ENCODE results near the gene ZNF879.

The ZNF879 gene

GRCh38 chr5:179008667-179009066, 14.9 kb upstream of the ZNF879 start:
- no peak overlapping the region for H3K9ac ChIP-seq (ENCODE audit: low read depth, low read length, poor library complexity)
- H3K4me3 ChIP-seq (ENCODE audit: low read length in 2 of 2): no peak overlapping the region
- peaks cover 6 to 12% of the 10 kb centered on the region in 2 donors for H3K9me3 ChIP-seq (replicated peaks in 1 of 2; ENCODE audit: control insufficient read depth in 2 of 2, insufficient read depth in 1 of 2, low read depth in 1 of 2, low read length in 2 of 2)
- no peaks in the 10 kb centered on the region for H3K4me1 ChIP-seq (ENCODE audit: control insufficient read depth in 2 of 2, insufficient read depth in 1 of 2, low read depth in 1 of 2, low read length in 2 of 2)
- no peak for DNase-seq (ENCODE audit: low spot score)
- H2BK12ac ChIP-seq (ENCODE audit: low read length): no peak overlapping the region
- no peaks in the 10 kb centered on the region for H3K36me3 ChIP-seq (replicated peaks in 1 of 2; ENCODE audit: control insufficient read depth in 2 of 2, insufficient read depth in 2 of 2, low read length in 2 of 2)
- no peak overlapping the region for H2AK5ac ChIP-seq (ENCODE audit: low read depth, low read length)
- H3K4me2 ChIP-seq (ENCODE audit: insufficient read depth, low read length, poor library complexity, severe bottlenecking): no peak overlapping the region
- no peak overlapping the region for H2AFZ ChIP-seq (ENCODE audit: low read length)
- H3K27ac ChIP-seq (replicated peaks; ENCODE audit: low read length): no peak overlapping the region
- no peak overlapping the region for H3K4ac ChIP-seq (ENCODE audit: low read length)
- no peak overlapping the region for H3K18ac ChIP-seq (ENCODE audit: low read length)
- no peak overlapping the region for H3K14ac ChIP-seq (ENCODE audit: low read length)
- no peak overlapping the region for H2BK5ac ChIP-seq (ENCODE audit: low read length)
- no peak overlapping the region for H2BK120ac ChIP-seq (ENCODE audit: low read depth, low read length)
- H2BK15ac ChIP-seq (ENCODE audit: low read length): no peak overlapping the region
- H3K79me1 ChIP-seq (ENCODE audit: low read depth, low read length): no peaks in the 10 kb centered on the region
- WGBS, 2 donors (ENCODE audit: extremely low coverage in 2 of 2, insufficient read length in 2 of 2, insufficient replicate concordance in 1 of 2): no CpG with 5 or more reads among the region's 1 CpG
- H3K23ac ChIP-seq (ENCODE audit: low read depth, low read length, poor library complexity): no peak overlapping the region
- no peaks in the 10 kb centered on the region for H3K27me3 ChIP-seq (ENCODE audit: control insufficient read depth in 3 of 3, insufficient read depth in 3 of 3, low read depth in 1 of 3, low read length in 3 of 3)
- H4K91ac ChIP-seq (ENCODE audit: low read depth, low read length, poor library complexity): no peak overlapping the region
- no peak overlapping the region for H4K8ac ChIP-seq (ENCODE audit: low read depth, low read length)

- no peak overlapping the region for H2BK12ac ChIP-seq (ENCODE audit: low read length)
- peaks cover 37 to 81% of the 10 kb centered on the region in 2 donors for H3K9me3 ChIP-seq (replicated peaks in 1 of 2; ENCODE audit: control insufficient read depth in 2 of 2, insufficient read depth in 1 of 2, low read depth in 1 of 2, low read length in 2 of 2)
- no peaks in the 10 kb centered on the region for H3K27me3 ChIP-seq (ENCODE audit: control insufficient read depth in 3 of 3, insufficient read depth in 3 of 3, low read depth in 1 of 3, low read length in 3 of 3)
- no peak for DNase-seq (ENCODE audit: low spot score)
- WGBS, 2 donors (ENCODE audit: extremely low coverage in 2 of 2, insufficient read length in 2 of 2, insufficient replicate concordance in 1 of 2): no CpG with 5 or more reads among the region's 7 CpGs
- H3K9ac ChIP-seq (ENCODE audit: low read depth, low read length, poor library complexity): no peak overlapping the region
- no peak overlapping the region for H3K18ac ChIP-seq (ENCODE audit: low read length)
- H3K27ac ChIP-seq (replicated peaks; ENCODE audit: low read length): no peak overlapping the region
- no peak overlapping the region for H3K4me3 ChIP-seq (ENCODE audit: low read length in 2 of 2)
- H2BK5ac ChIP-seq (ENCODE audit: low read length): no peak overlapping the region
- no peak overlapping the region for H4K8ac ChIP-seq (ENCODE audit: low read depth, low read length)
- peaks cover 20 to 61% of the 10 kb centered on the region in 2 donors for H3K36me3 ChIP-seq (replicated peaks in 1 of 2; ENCODE audit: control insufficient read depth in 2 of 2, insufficient read depth in 2 of 2, low read length in 2 of 2)
- H3K14ac ChIP-seq (ENCODE audit: low read length): no peak overlapping the region
- no peak overlapping the region for H2AK5ac ChIP-seq (ENCODE audit: low read depth, low read length)
- no peak overlapping the region for H3K4ac ChIP-seq (ENCODE audit: low read length)
- no peaks in the 10 kb centered on the region for H3K4me1 ChIP-seq (ENCODE audit: control insufficient read depth in 2 of 2, insufficient read depth in 1 of 2, low read depth in 1 of 2, low read length in 2 of 2)
- H4K91ac ChIP-seq (ENCODE audit: low read depth, low read length, poor library complexity): no peak overlapping the region
- no peak overlapping the region for H3K23ac ChIP-seq (ENCODE audit: low read depth, low read length, poor library complexity)
- no peaks in the 10 kb centered on the region for H3K79me1 ChIP-seq (ENCODE audit: low read depth, low read length)
- H3K4me2 ChIP-seq (ENCODE audit: insufficient read depth, low read length, poor library complexity, severe bottlenecking): no peak overlapping the region
- no peak overlapping the region for H2BK120ac ChIP-seq (ENCODE audit: low read depth, low read length)
- H2AFZ ChIP-seq (ENCODE audit: low read length): no peak overlapping the region
- H2BK15ac ChIP-seq (ENCODE audit: low read length): no peak overlapping the region
Measured at GRCh38 chr5:179033004-179033580, 9.5 kb downstream of the ZNF879 start.

- H3K36me3 ChIP-seq (replicated peaks in 1 of 2; ENCODE audit: control insufficient read depth in 2 of 2, insufficient read depth in 2 of 2, low read length in 2 of 2): no peaks in the 10 kb centered on the region
- no peak overlapping the region for H3K4me2 ChIP-seq (ENCODE audit: insufficient read depth, low read length, poor library complexity, severe bottlenecking)
- no peak overlapping the region for H3K4me3 ChIP-seq (ENCODE audit: low read length in 2 of 2)
- no peaks in the 10 kb centered on the region for H3K27me3 ChIP-seq (ENCODE audit: control insufficient read depth in 3 of 3, insufficient read depth in 3 of 3, low read depth in 1 of 3, low read length in 3 of 3)
- H3K4me1 ChIP-seq (ENCODE audit: control insufficient read depth in 2 of 2, insufficient read depth in 1 of 2, low read depth in 1 of 2, low read length in 2 of 2): no peaks in the 10 kb centered on the region
- no peak overlapping the region for H4K8ac ChIP-seq (ENCODE audit: low read depth, low read length)
- peaks cover 0 to 7% of the 10 kb centered on the region in 2 donors for H3K9me3 ChIP-seq (replicated peaks in 1 of 2; ENCODE audit: control insufficient read depth in 2 of 2, insufficient read depth in 1 of 2, low read depth in 1 of 2, low read length in 2 of 2)
- no peak overlapping the region for H2BK120ac ChIP-seq (ENCODE audit: low read depth, low read length)
- WGBS, 2 donors (ENCODE audit: extremely low coverage in 2 of 2, insufficient read length in 2 of 2, insufficient replicate concordance in 1 of 2): no CpG with 5 or more reads among the region's 2 CpGs
- DNase-seq (ENCODE audit: low spot score): no peak
- H3K4ac ChIP-seq (ENCODE audit: low read length): no peak overlapping the region
- H3K14ac ChIP-seq (ENCODE audit: low read length): no peak overlapping the region
- no peak overlapping the region for H2BK12ac ChIP-seq (ENCODE audit: low read length)
- H4K91ac ChIP-seq (ENCODE audit: low read depth, low read length, poor library complexity): no peak overlapping the region
- H2AFZ ChIP-seq (ENCODE audit: low read length): no peak overlapping the region
- H3K9ac ChIP-seq (ENCODE audit: low read depth, low read length, poor library complexity): no peak overlapping the region
- no peak overlapping the region for H2BK15ac ChIP-seq (ENCODE audit: low read length)
- H2BK5ac ChIP-seq (ENCODE audit: low read length): no peak overlapping the region
- H3K27ac ChIP-seq (replicated peaks; ENCODE audit: low read length): no peak overlapping the region
- no peak overlapping the region for H3K23ac ChIP-seq (ENCODE audit: low read depth, low read length, poor library complexity)
- H3K18ac ChIP-seq (ENCODE audit: low read length): no peak overlapping the region
- no peak overlapping the region for H2AK5ac ChIP-seq (ENCODE audit: low read depth, low read length)
- no peaks in the 10 kb centered on the region for H3K79me1 ChIP-seq (ENCODE audit: low read depth, low read length)
Measured at GRCh38 chr5:179044765-179045164, 21.2 kb downstream of the ZNF879 start.

GRCh38 chr5:179051784-179052183, 28.2 kb downstream of the ZNF879 start:
- no peak overlapping the region for H3K4me2 ChIP-seq (ENCODE audit: insufficient read depth, low read length, poor library complexity, severe bottlenecking)
- no CpG with 5 or more reads among the region's 9 CpGs for WGBS, 2 donors (ENCODE audit: extremely low coverage in 2 of 2, insufficient read length in 2 of 2, insufficient replicate concordance in 1 of 2)

More at GRCh38 chr5:179051784-179052183, 28.2 kb downstream of the ZNF879 start:
- Histone ChIP-seq H3K23ac (ENCODE audit: low read depth, low read length, poor library complexity) (no peak overlapping the region), H3K79me1 (ENCODE audit: low read depth, low read length) (no peaks in the 10 kb centered on the region), H2AK5ac (ENCODE audit: low read depth, low read length) (no peak overlapping the region), H3K9me3 (replicated peaks in 1 of 2; ENCODE audit: control insufficient read depth in 2 of 2, insufficient read depth in 1 of 2, low read depth in 1 of 2, low read length in 2 of 2) (peaks cover 0 to 9% of the 10 kb centered on the region in 2 donors), H2BK5ac (ENCODE audit: low read length) (no peak overlapping the region), H4K91ac (ENCODE audit: low read depth, low read length, poor library complexity) (no peak overlapping the region), H3K9ac (ENCODE audit: low read depth, low read length, poor library complexity) (no peak overlapping the region), H3K14ac (ENCODE audit: low read length) (no peak overlapping the region), H3K18ac (ENCODE audit: low read length) (no peak overlapping the region), H2BK120ac (ENCODE audit: low read depth, low read length) (no peak overlapping the region), H3K36me3 (replicated peaks in 1 of 2; ENCODE audit: control insufficient read depth in 2 of 2, insufficient read depth in 2 of 2, low read length in 2 of 2) (no peaks in the 10 kb centered on the region), H2BK12ac (ENCODE audit: low read length) (no peak overlapping the region), H4K8ac (ENCODE audit: low read depth, low read length) (no peak overlapping the region), H2BK15ac (ENCODE audit: low read length) (no peak overlapping the region), H3K4ac (ENCODE audit: low read length) (no peak overlapping the region), H3K4me3 (ENCODE audit: low read length in 2 of 2) (no peak overlapping the region), H3K27me3 (ENCODE audit: control insufficient read depth in 3 of 3, insufficient read depth in 3 of 3, low read depth in 1 of 3, low read length in 3 of 3) (no peaks in the 10 kb centered on the region), H3K4me1 (ENCODE audit: control insufficient read depth in 2 of 2, insufficient read depth in 1 of 2, low read depth in 1 of 2, low read length in 2 of 2) (peaks cover 0 to 3% of the 10 kb centered on the region in 2 donors), H2AFZ (ENCODE audit: low read length) (no peak overlapping the region), H3K27ac (replicated peaks; ENCODE audit: low read length) (no peak overlapping the region)
- no peak for DNase-seq (ENCODE audit: low spot score)
